K562 (cell line): ENCODE results near the gene KIAA1958. TPM values are rescaled to one million over a fixed set of nuclear protein-coding genes. Genes with fewer than 3 reads are reported as not detected.

ENCODE experiments used
- ATAC-seq: fragments of 200-7000 bp; cut with Tn5 transposase; 3 replicates; pipeline ENCODE4 v1.9.1; 2020; ENCODE audit warnings: moderate library complexity
- BruUV-seq: library from RNA; stranded (reverse); fragments of 400-500 nt; replicated peaks from 2 replicates; lab custom pipeline; 2021; lab: Mats Ljungman, UMichigan
- CTCF ChIA-PET: fragments of 300-600 bp; formaldehyde crosslinking; extraction: SDS; loops from one replicate; lab custom pipeline; 2021; ENCODE audit warnings: low intra/inter-chr PET ratio; lab: Yijun Ruan, JAX
- POLR2A ChIA-PET: fragments of 300-600, 350-650 bp; sonication (Branson Sonifier 250); formaldehyde crosslinking; extraction: SDS; loops from one replicate; lab custom pipeline; 2021; ENCODE audit warnings: antibody characterized with exemption, inconsistent platforms; lab: Yijun Ruan, JAX
- DNase-seq, 4 experiments: peaks; one replicate each; pipeline versions ENCODE4 v3.0.0 to v3.0.0-alpha.2; 2011 to 2018; ENCODE audit warnings: low spot score in 3 of 4, mixed read lengths in 3 of 4; ENCODE audit errors: extremely low read depth in 1 of 4
- FAIRE-seq: peaks from 2 replicates; lab custom pipeline; 2011; peaks lifted over from hg19 to GRCh38; lab: Jason Lieb, UNC
- H2AFZ ChIP-seq: 2 replicates; pipeline ENCODE4 v1.6.0; 2011; ENCODE audit warnings: low read depth, low read length, control low read depth, inconsistent platforms
- H3K27ac ChIP-seq: fragments of 200-600 bp; 3 replicates; pipeline ENCODE4 v1.8.0; 2011; ENCODE audit warnings: low read depth, mild to moderate bottlenecking, control low read depth, inconsistent platforms, low read length, moderate library complexity, mixed read lengths; ENCODE audit errors: extremely low read depth
- H3K27me3 ChIP-seq, 2 experiments: fragments of 300-600 bp in 1 of 2; 2 replicates in 1 of 2; 3 replicates in 1 of 2; pipeline versions ENCODE4 v1.6.0 to v1.8.0; 2011; ENCODE audit warnings: inconsistent platforms in 2 of 2, low read length in 2 of 2, mild to moderate bottlenecking in 1 of 2, mixed read lengths in 1 of 2, moderate library complexity in 1 of 2; ENCODE audit not compliant: control insufficient read depth in 2 of 2, insufficient read depth in 2 of 2
- H3K36me3 ChIP-seq: fragments of 300-600 bp; 3 replicates; pipeline ENCODE4 v1.8.0; 2011; ENCODE audit warnings: mild to moderate bottlenecking, low read length, inconsistent platforms; ENCODE audit not compliant: control insufficient read depth, insufficient read depth
- H3K4me1 ChIP-seq, 2 experiments: fragments of 200-600 bp in 1 of 2; replicated peaks in 1 of 2; 2 replicates in 1 of 2; 3 replicates in 1 of 2; pipeline versions ENCODE4 v1.5.1 to v1.8.0; 2011; ENCODE audit warnings: inconsistent platforms in 2 of 2, low read length in 2 of 2, mild to moderate bottlenecking in 1 of 2, mixed read lengths in 1 of 2, moderate library complexity in 1 of 2; ENCODE audit not compliant: control insufficient read depth in 2 of 2, insufficient read depth in 2 of 2
- H3K4me2 ChIP-seq: 2 replicates; pipeline ENCODE4 v1.6.1; 2011; ENCODE audit warnings: low read length, control low read depth, inconsistent platforms, mixed read lengths; ENCODE audit not compliant: insufficient read depth
- H3K4me3 ChIP-seq: fragments of 200-600 bp; sonication (generic), shearing (Covaris generic); 2 replicates; pipeline ENCODE4 v1.5.1; 2016; ENCODE audit warnings: control low read depth, inconsistent platforms
- H3K79me2 ChIP-seq: fragments of 200-600 bp; 3 replicates; pipeline ENCODE4 v1.8.0; 2011; ENCODE audit warnings: low read length, inconsistent platforms; ENCODE audit not compliant: control insufficient read depth, insufficient read depth
- H3K9ac ChIP-seq, 2 experiments: 2 replicates each; pipeline versions ENCODE4 v1.6.0 to v1.6.1; 2011; ENCODE audit warnings: low read depth in 2 of 2, low read length in 2 of 2, control low read depth in 1 of 2, inconsistent platforms in 1 of 2, mild to moderate bottlenecking in 1 of 2, mixed read lengths in 1 of 2; ENCODE audit not compliant: insufficient read depth in 1 of 2
- H3K9me1 ChIP-seq: one replicate; pipeline ENCODE4 v1.6.0; 2011; ENCODE audit warnings: inconsistent platforms, mild to moderate bottlenecking, low read length, moderate library complexity; ENCODE audit not compliant: control insufficient read depth, insufficient read depth
- H3K9me3 ChIP-seq: replicated peaks from 2 replicates; pipeline ENCODE4 v1.5.1; 2011; ENCODE audit warnings: low read depth, low read length, inconsistent platforms; ENCODE audit not compliant: control insufficient read depth, insufficient read depth
- H4K20me1 ChIP-seq: replicated peaks from 2 replicates; pipeline ENCODE4 v1.6.1; 2011; ENCODE audit warnings: low read length, inconsistent platforms, mixed read lengths; ENCODE audit not compliant: control insufficient read depth, insufficient read depth
- CBX3 ChIP-seq, 2 experiments: IDR thresholded peaks; 1 replicate in 1 of 2; 2 replicates in 1 of 2; pipeline ENCODE4 v1.6.1; 2012; ENCODE audit warnings: inconsistent platforms in 2 of 2, low read length in 2 of 2, borderline replicate concordance in 1 of 2, control low read depth in 1 of 2
- CREBBP ChIP-seq: IDR thresholded peaks from one replicate; pipeline ENCODE4 v1.6.1; 2012; ENCODE audit warnings: low read depth, mild to moderate bottlenecking, control low read depth, inconsistent platforms, low read length
- ETV1 ChIP-seq: fragments of 450-650 bp; conservative IDR thresholded peaks from 2 replicates; pipeline ENCODE4 v1.6.1; 2016; ENCODE audit warnings: missing genetic modification characterization, control low read depth, low read depth, missing compliant biosample characterization
- GATA2 ChIP-seq: sonication (generic); formaldehyde crosslinking; IDR thresholded peaks from 2 replicates; pipeline ENCODE4 v1.4.0; 2020; ENCODE audit warnings: mild to moderate bottlenecking, missing genetic modification reagents
- MYC ChIP-seq, 2 experiments: fragments of 250-450 bp in 1 of 2; sonication (Bioruptor Pico) in 1 of 2; IDR thresholded peaks; 2 replicates each; pipeline versions ENCODE4 v1.5.1 to v1.6.1; 2012 to 2021; ENCODE audit warnings: low read depth in 2 of 2, borderline replicate concordance in 1 of 2, improper control_type of control experiment in 1 of 2, low read length in 1 of 2, mild to moderate bottlenecking in 1 of 2, moderate library complexity in 1 of 2
- NUFIP1 ChIP-seq: fragments of 450-650 bp; IDR thresholded peaks from 2 replicates; pipeline ENCODE4 v1.6.1; 2018; ENCODE audit not compliant: partially characterized antibody
- TBP ChIP-seq: optimal IDR thresholded peaks from 2 replicates; pipeline ENCODE3; 2011; ENCODE audit warnings: low read depth, low read length, improper control_type of control experiment
- ZNF551 ChIP-seq: fragments of 250-450 bp; sonication (Bioruptor Pico); IDR thresholded peaks from 2 replicates; pipeline ENCODE4 v1.5.0; 2021; ENCODE audit warnings: mild to moderate bottlenecking, moderate library complexity
- WGBS: fragments of 100-300 bp; shearing (Covaris generic); methylation state at CpG from one replicate; pipeline ENCODE4 v1.1.6; 2016; ENCODE audit warnings: low coverage, mixed read lengths; ENCODE audit not compliant: insufficient coverage; ENCODE audit errors: missing lambda C conversion rate; 5-methylcytosine and 5-hydroxymethylcytosine counted together
- in situ Hi-C: fragments of 300-500 bp; cut with MboI; formaldehyde crosslinking; loops from 4 replicates; pipeline ENCODE4 v1.15.0; 2018; ENCODE audit warnings: inconsistent platforms, mixed read lengths
- intact Hi-C: fragments of 100-400 bp; cut with micrococcal nuclease; formaldehyde crosslinking; loops from 2 replicates; pipeline ENCODE4 v1.14.2; 2022
- polyA plus RNA-seq, 8 experiments: library from polyadenylated mRNA; depleted of rRNA in 4 of 8; stranded (reverse) in 5 of 8; unstranded in 3 of 8; fragments of >200 nt; fragmentation: Nextera tagmentation in 2 of 8; fragmentation: Illumina TruSeq in 1 of 8; extraction: Ambion mirVana in 2 of 8; extraction: Trizol in 1 of 8; gene quantifications; 2 replicates each; pipeline versions ENCODE4 v1.2.1 to v1.2.3, GENCODE V29; 2011 to 2014; ENCODE audit warnings: inconsistent platforms in 1 of 8, missing spikeins in 1 of 8
- total RNA-seq, 7 experiments: library from RNA; depleted of rRNA in 6 of 7; stranded (reverse); fragments of >200 nt in 6 of 7; fragmentation: Illumina TruSeq in 2 of 7; extraction: Trizol in 2 of 7; gene quantifications; 2 replicates each; pipeline versions ENCODE4 v1.2.1 to v1.2.3, GENCODE V29; 2011 to 2021; ENCODE audit warnings: low replicate concordance in 1 of 7
- TF ChIP-seq, protein P1 (sequence below): fragments of 200-600 bp; sonication (generic); IDR thresholded peaks from one replicate; pipeline ENCODE4 v1.6.1; 2012; ENCODE audit warnings: mild to moderate bottlenecking, low read depth, low read length, inconsistent platforms

KIAA1958 gene
- total and polyA plus RNA-seq, 9 of the 15 experiments (the other 6 are each of a cell fraction or from before 2014, with no cell fraction given) = 1.1 to 16.0 (median 10.1) TPM

DNA sequence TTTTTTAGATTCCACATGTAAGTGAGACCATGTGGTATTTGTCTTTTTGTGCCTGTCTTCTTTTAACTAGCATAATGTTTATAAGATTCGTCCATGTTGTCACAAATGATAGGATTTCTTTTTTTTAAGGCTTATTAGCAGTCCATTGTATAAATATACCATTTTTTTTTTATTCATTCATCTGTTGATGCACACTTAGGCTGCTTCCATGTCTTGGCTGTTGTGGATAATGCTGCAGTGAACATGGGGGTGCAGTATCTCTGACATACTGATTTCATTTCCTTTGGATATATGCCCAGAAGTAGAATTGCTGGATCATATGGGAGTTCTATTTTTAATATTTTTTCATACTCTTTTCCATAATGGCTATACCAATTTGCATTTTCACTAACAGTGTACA lies 48.7 kb downstream of the KIAA1958 start (continued):
- no peak for TF ChIP-seq CREBBP
- no peak for TF ChIP-seq GATA2
- no peak for TF ChIP-seq CBX3 (IDR thresholded peaks at IDR 0.05; ENCODE audit: borderline replicate concordance in 1 of 2, low read length in 2 of 2)
- no peak for TF ChIP-seq TBP
- no peak for TF ChIP-seq ZNF551 (CRISPR knock-in tag)
- no peak for TF ChIP-seq ETV1 (tag)
- TF ChIP-seq NUFIP1 = no peak

DNA sequence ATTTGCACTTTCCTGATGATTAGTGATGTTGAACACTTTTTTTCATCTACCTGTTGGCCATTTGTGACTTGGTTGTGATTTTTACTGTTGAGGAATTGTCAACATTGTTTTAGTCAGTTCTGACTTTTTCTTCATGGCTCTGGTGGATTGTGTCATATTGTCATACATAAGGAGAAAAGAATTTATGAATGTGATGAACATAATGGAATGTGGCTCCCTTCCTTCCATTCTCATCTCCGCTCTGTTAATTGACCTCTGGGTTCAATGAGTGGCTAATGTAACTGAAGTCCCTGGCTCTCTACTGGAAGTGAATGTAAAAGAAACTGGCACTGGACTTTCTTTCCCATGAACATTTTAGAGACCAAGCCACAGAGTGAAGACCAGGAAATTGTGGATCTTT lies 49.2 kb downstream of the KIAA1958 start:
- ATAC-seq (no peak), FAIRE-seq (no peak), DNase-seq (no peak)
- Histone ChIP-seq H3K9me1 (no peaks in the 10 kb centered on the region), H3K79me2 (peaks cover 26% of the 10 kb centered on the region), H4K20me1 (no peaks in the 10 kb centered on the region), H3K27ac (no peak overlapping the region), H3K9ac (no peak overlapping the region), H2AFZ (no peak overlapping the region), H3K9me3 (no peaks in the 10 kb centered on the region), H3K4me3 (no peak overlapping the region), H3K36me3 (no peaks in the 10 kb centered on the region), H3K4me2 (no peak overlapping the region), H3K4me1 (peaks cover 3% of the 10 kb centered on the region in 2 experiments; a peak in 2 of 5 replicates), H3K27me3 (no peaks in the 10 kb centered on the region)
- in situ Hi-C loops = no loop called here
- POLR2A ChIA-PET = no interaction called here
- BruUV-seq = no TSS peak
- 95% methylated on average over 1 of the region's 1 CpG for WGBS
- intact Hi-C loops = no loop called here
- CTCF ChIA-PET = no interaction called here
- TF ChIP-seq, protein P1, sequence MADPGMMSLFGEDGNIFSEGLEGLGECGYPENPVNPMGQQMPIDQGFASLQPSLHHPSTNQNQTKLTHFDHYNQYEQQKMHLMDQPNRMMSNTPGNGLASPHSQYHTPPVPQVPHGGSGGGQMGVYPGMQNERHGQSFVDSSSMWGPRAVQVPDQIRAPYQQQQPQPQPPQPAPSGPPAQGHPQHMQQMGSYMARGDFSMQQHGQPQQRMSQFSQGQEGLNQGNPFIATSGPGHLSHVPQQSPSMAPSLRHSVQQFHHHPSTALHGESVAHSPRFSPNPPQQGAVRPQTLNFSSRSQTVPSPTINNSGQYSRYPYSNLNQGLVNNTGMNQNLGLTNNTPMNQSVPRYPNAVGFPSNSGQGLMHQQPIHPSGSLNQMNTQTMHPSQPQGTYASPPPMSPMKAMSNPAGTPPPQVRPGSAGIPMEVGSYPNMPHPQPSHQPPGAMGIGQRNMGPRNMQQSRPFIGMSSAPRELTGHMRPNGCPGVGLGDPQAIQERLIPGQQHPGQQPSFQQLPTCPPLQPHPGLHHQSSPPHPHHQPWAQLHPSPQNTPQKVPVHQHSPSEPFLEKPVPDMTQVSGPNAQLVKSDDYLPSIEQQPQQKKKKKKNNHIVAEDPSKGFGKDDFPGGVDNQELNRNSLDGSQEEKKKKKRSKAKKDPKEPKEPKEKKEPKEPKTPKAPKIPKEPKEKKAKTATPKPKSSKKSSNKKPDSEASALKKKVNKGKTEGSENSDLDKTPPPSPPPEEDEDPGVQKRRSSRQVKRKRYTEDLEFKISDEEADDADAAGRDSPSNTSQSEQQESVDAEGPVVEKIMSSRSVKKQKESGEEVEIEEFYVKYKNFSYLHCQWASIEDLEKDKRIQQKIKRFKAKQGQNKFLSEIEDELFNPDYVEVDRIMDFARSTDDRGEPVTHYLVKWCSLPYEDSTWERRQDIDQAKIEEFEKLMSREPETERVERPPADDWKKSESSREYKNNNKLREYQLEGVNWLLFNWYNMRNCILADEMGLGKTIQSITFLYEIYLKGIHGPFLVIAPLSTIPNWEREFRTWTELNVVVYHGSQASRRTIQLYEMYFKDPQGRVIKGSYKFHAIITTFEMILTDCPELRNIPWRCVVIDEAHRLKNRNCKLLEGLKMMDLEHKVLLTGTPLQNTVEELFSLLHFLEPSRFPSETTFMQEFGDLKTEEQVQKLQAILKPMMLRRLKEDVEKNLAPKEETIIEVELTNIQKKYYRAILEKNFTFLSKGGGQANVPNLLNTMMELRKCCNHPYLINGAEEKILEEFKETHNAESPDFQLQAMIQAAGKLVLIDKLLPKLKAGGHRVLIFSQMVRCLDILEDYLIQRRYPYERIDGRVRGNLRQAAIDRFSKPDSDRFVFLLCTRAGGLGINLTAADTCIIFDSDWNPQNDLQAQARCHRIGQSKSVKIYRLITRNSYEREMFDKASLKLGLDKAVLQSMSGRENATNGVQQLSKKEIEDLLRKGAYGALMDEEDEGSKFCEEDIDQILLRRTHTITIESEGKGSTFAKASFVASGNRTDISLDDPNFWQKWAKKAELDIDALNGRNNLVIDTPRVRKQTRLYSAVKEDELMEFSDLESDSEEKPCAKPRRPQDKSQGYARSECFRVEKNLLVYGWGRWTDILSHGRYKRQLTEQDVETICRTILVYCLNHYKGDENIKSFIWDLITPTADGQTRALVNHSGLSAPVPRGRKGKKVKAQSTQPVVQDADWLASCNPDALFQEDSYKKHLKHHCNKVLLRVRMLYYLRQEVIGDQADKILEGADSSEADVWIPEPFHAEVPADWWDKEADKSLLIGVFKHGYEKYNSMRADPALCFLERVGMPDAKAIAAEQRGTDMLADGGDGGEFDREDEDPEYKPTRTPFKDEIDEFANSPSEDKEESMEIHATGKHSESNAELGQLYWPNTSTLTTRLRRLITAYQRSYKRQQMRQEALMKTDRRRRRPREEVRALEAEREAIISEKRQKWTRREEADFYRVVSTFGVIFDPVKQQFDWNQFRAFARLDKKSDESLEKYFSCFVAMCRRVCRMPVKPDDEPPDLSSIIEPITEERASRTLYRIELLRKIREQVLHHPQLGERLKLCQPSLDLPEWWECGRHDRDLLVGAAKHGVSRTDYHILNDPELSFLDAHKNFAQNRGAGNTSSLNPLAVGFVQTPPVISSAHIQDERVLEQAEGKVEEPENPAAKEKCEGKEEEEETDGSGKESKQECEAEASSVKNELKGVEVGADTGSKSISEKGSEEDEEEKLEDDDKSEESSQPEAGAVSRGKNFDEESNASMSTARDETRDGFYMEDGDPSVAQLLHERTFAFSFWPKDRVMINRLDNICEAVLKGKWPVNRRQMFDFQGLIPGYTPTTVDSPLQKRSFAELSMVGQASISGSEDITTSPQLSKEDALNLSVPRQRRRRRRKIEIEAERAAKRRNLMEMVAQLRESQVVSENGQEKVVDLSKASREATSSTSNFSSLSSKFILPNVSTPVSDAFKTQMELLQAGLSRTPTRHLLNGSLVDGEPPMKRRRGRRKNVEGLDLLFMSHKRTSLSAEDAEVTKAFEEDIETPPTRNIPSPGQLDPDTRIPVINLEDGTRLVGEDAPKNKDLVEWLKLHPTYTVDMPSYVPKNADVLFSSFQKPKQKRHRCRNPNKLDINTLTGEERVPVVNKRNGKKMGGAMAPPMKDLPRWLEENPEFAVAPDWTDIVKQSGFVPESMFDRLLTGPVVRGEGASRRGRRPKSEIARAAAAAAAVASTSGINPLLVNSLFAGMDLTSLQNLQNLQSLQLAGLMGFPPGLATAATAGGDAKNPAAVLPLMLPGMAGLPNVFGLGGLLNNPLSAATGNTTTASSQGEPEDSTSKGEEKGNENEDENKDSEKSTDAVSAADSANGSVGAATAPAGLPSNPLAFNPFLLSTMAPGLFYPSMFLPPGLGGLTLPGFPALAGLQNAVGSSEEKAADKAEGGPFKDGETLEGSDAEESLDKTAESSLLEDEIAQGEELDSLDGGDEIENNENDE = no peak
- TF ChIP-seq MYC (IDR thresholded peaks at IDR 0.05; ENCODE audit: low read depth, low read length) (no peak), MYC (CRISPR knock-in tag; IDR thresholded peaks at IDR 0.05; ENCODE audit: borderline replicate concordance, low read depth) (no peak)
